ENCODE measurements around the gene RACGAP1.

DNA sequence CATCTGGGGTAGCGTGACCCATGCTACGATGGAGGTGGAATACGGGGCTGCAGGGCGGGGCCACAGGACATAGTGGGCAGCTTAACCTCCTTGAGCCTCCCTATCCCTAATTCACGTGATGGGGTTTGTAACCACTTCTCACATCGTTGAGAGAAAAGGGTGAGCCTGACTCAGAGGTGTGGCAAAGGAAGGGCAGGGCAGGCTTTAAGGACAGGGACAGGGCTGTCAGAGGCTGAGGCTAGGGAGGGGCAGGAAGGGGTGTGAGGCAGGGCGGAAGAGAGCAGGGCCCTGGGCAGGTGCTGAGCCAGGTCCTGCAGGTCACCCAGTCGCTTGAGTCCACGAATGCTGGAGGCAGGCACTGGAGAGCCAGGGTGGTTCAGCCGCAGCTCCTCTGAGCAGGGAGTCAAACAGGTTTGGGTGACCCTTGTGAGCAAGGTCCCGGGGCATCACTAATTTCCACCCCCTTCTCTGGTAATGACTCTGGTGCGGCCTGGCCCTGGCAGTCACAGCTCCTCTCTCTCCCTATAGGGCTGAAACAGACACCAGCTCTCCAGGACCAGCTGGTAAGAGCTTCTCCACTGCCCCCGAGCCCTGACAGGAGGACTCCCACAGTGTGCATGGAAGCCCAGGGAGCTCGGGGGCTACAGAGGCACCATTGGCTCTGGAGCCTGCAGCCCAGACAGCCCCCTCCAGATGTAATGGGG, 82.2 kb downstream of the RACGAP1 start:
- TF ChIP-seq POLR2AphosphoS5 (IDR thresholded peaks at IDR 0.05; ENCODE audit: low read depth, low read length), result no peak
- TF ChIP-seq, protein P1, sequence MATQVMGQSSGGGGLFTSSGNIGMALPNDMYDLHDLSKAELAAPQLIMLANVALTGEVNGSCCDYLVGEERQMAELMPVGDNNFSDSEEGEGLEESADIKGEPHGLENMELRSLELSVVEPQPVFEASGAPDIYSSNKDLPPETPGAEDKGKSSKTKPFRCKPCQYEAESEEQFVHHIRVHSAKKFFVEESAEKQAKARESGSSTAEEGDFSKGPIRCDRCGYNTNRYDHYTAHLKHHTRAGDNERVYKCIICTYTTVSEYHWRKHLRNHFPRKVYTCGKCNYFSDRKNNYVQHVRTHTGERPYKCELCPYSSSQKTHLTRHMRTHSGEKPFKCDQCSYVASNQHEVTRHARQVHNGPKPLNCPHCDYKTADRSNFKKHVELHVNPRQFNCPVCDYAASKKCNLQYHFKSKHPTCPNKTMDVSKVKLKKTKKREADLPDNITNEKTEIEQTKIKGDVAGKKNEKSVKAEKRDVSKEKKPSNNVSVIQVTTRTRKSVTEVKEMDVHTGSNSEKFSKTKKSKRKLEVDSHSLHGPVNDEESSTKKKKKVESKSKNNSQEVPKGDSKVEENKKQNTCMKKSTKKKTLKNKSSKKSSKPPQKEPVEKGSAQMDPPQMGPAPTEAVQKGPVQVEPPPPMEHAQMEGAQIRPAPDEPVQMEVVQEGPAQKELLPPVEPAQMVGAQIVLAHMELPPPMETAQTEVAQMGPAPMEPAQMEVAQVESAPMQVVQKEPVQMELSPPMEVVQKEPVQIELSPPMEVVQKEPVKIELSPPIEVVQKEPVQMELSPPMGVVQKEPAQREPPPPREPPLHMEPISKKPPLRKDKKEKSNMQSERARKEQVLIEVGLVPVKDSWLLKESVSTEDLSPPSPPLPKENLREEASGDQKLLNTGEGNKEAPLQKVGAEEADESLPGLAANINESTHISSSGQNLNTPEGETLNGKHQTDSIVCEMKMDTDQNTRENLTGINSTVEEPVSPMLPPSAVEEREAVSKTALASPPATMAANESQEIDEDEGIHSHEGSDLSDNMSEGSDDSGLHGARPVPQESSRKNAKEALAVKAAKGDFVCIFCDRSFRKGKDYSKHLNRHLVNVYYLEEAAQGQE (IDR thresholded peaks at IDR 0.05; ENCODE audit: insufficient read depth in 1 of 2, low read depth in 2 of 2, low read length in 2 of 2), result no peak
- TF ChIP-seq TAF1 (IDR thresholded peaks at IDR 0.05; ENCODE audit: borderline replicate concordance, insufficient read depth, low read length), result no peak
- no peak for TF ChIP-seq SIN3A (IDR thresholded peaks at IDR 0.05; ENCODE audit: borderline replicate concordance, insufficient read depth, low read length)

Data from PFSK-1 (cell line).